H1 (cell line): Measurements from ENCODE around the gene MED12L. TPM values are rescaled to one million over a fixed set of nuclear protein-coding genes. Genes with fewer than 3 reads are reported as not detected.

ENCODE experiments used
- JUN ChIP-seq: IDR thresholded peaks from 2 replicates; pipeline ENCODE4 v1.6.1; 2011; ENCODE audit warnings: low read depth, mild to moderate bottlenecking, improper control_type of control experiment, low read length
- polyA plus RNA-seq, 7 experiments: library from polyadenylated mRNA; depleted of rRNA in 3 of 7; stranded (reverse) in 5 of 7; unstranded in 2 of 7; fragments of >200 nt in 5 of 7; fragments of 200-250 nt in 2 of 7; gene quantifications; 1 replicate in 5 of 7; 2 replicates in 1 of 7; 4 replicates in 1 of 7; pipeline versions ENCODE4 v1.2.1 to v1.2.3, GENCODE V29; 2011 to 2013; ENCODE audit warnings: missing spikeins in 2 of 7, mixed read lengths in 2 of 7
- total RNA-seq: library from RNA; stranded (reverse); fragmentation: NEBNext Ultra II Directional; extraction: Animal tissue kit (Norgen Biotek cat#: 25700); gene quantifications from 2 replicates; pipeline ENCODE4 v1.2.1, GENCODE V29; 2021

The MED12L gene
- total and polyA plus RNA-seq, 2 of the 8 experiments (the other 6 are each of a cell fraction or from before 2014, with no cell fraction given): 3.6 to 26.2 TPM

- no peak for TF ChIP-seq JUN
Measured at GRCh38 chr3:151146731-151147091, 61.2 kb downstream of the MED12L start (continued).
